ENCODE data around the gene ZNF350. TPM values are rescaled to one million over a fixed set of nuclear protein-coding genes. Genes with fewer than 3 reads are reported as not detected.
"Not testable (repeated sequence)": the region's sequence is repeated elsewhere in the genome, so short reads cannot be mapped to it uniquely, and the experiment has no call there.

ZNF350 gene
- total RNA-seq, 1 experiment from 2014 or later: 2.3 TPM

DNA sequence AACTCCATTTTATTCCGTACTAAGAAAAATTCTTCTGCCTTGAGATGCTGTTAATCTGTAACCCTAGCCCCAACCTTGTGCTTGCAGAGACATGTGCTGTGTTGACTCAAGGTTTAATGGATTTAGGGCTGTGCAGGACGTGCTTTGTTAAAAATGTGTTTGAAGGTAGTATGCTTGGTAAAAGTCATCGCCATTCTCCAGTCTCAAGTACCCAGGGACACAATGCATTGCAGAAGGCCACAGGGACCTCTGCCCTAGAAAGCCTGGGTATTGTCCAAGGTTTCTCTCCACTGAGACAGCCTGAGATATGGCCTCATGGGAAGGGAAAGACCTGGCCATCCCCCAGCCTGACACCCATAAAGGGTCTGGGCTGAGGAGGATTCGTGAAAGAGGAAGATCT is 28.8 kb downstream of the ZNF350 start:
- DNase-seq (ENCODE audit: low read depth, low spot score); H4K20me1 ChIP-seq (ENCODE audit: insufficient read depth); RAD21 ChIA-PET (ENCODE audit: low non-redundant PET in 1 of 2, low total read pairs in 2 of 2, uncharacterized antibody in 2 of 2, unreplicated experiment in 2 of 2); intact Hi-C loops (cut with micrococcal nuclease); H3K9me2 ChIP-seq (ENCODE audit: insufficient read depth); ATAC-seq; H3K9ac ChIP-seq (ENCODE audit: low read length); H3K27me3 ChIP-seq (ENCODE audit: insufficient read depth, low read length); POLR2A ChIA-PET; BruUV-seq (replicated peaks); H3K4me1 ChIP-seq (ENCODE audit: control insufficient read depth in 1 of 2, insufficient read depth in 2 of 2, low read length in 2 of 2); H3K27ac ChIP-seq (ENCODE audit: low read depth, low read length); H3K9me3 ChIP-seq (ENCODE audit: control insufficient read depth in 1 of 2, insufficient read depth in 1 of 2, low read depth in 1 of 2, low read length in 2 of 2); CTCF ChIA-PET; H2AFZ ChIP-seq (ENCODE audit: low read depth, low read length, poor library complexity, severe bottlenecking); H3K79me2 ChIP-seq (ENCODE audit: insufficient read depth, low read length); H3K4me3 ChIP-seq (replicated peaks in 1 of 2; ENCODE audit: low read depth in 1 of 2, low read length in 2 of 2); H3K36me3 ChIP-seq (ENCODE audit: control insufficient read depth in 1 of 2, insufficient read depth in 2 of 2, low read length in 2 of 2); H3K4me2 ChIP-seq (ENCODE audit: low read length): not testable (repeated sequence)

DNA sequence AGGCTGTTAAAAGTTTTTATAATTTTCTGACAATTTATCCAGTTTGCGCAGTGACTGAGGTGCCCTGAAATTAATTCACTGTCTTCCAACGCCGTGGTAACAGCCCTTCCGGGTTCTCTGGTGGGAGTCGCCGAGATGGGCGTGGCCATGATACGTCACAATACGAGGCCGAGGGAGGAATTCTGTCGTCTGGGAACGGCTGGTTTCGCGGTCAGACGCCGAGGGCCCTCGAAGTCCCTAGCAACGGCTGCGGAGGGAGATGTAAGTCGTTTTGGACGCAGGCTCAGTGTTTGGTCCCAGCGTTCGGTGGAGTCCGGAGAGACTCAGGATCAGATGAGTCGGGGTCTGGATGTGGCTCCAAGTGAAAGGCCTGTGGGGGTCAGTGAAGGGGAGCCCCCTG is 37.7 kb downstream of the ZNF350 start:
- TF ChIP-seq REST (IDR thresholded peaks at IDR 0.05; ENCODE audit: low read depth) (no peak), POLR2AphosphoS5 (IDR thresholded peaks at IDR 0.05; ENCODE audit: low read depth, low read length) (no peak), MAX (IDR thresholded peaks at IDR 0.05) (no peak), YY1 (IDR thresholded peaks at IDR 0.05; ENCODE audit: extremely low read depth, insufficient replicate concordance, low read depth, low read length) (no peak), CBX3 (IDR thresholded peaks at IDR 0.05; ENCODE audit: low read depth) (no peak), EZH2 (IDR thresholded peaks at IDR 0.05) (no peak), ATF3 (IDR thresholded peaks at IDR 0.05) (no peak), CEBPB (IDR thresholded peaks at IDR 0.05; ENCODE audit: low read depth) (no peak)
- BruUV-seq (replicated peaks): no TSS peak

More for the DNA sequence above, 37.7 kb downstream of the ZNF350 start:
- ChIA-PET RAD21 (ENCODE audit: low non-redundant PET in 1 of 2, low total read pairs in 2 of 2, uncharacterized antibody in 2 of 2, unreplicated experiment in 2 of 2) (no interaction called here), POLR2A (no interaction called here), CTCF (no interaction called here)
- Histone ChIP-seq H3K9ac (ENCODE audit: low read length) (no peak overlapping the region), H3K4me1 (ENCODE audit: control insufficient read depth in 1 of 2, insufficient read depth in 2 of 2, low read length in 2 of 2) (no peaks in the 10 kb centered on the region), H3K36me3 (ENCODE audit: control insufficient read depth in 1 of 2, insufficient read depth in 2 of 2, low read length in 2 of 2) (peaks cover 2 to 14% of the 10 kb centered on the region in 2 experiments; a peak in 3 of 4 replicates), H3K4me2 (ENCODE audit: low read length) (no peak overlapping the region), H3K9me3 (ENCODE audit: control insufficient read depth in 1 of 2, insufficient read depth in 1 of 2, low read depth in 1 of 2, low read length in 2 of 2) (peaks cover 20 to 42% of the 10 kb centered on the region in 2 experiments; a peak in 3 of 4 replicates), H2AFZ (ENCODE audit: low read depth, low read length, poor library complexity, severe bottlenecking) (no peak overlapping the region), H4K20me1 (ENCODE audit: insufficient read depth) (no peaks in the 10 kb centered on the region), H3K79me2 (ENCODE audit: insufficient read depth, low read length) (no peaks in the 10 kb centered on the region), H3K27me3 (ENCODE audit: insufficient read depth, low read length) (no peaks in the 10 kb centered on the region), H3K4me3 (replicated peaks in 1 of 2; ENCODE audit: low read depth in 1 of 2, low read length in 2 of 2) (no peak overlapping the region), H3K9me2 (ENCODE audit: insufficient read depth) (no peaks in the 10 kb centered on the region), H3K27ac (ENCODE audit: low read depth, low read length) (no peak overlapping the region)
- no peak for DNase-seq (ENCODE audit: low read depth, low spot score)
- no peak for ATAC-seq
- intact Hi-C loops (cut with micrococcal nuclease): no loop called here

All from HCT116 (cell line).